AG09309 (cell line): ENCODE results near the gene TWIST2.

Experiments used
- DNase-seq: peaks from one replicate; pipeline ENCODE4 v3.0.0-alpha.2; 2010; ENCODE audit warnings: low read depth
- H3K4me3 ChIP-seq: 2 replicates; pipeline ENCODE4 v1.5.1; 2011; ENCODE audit warnings: mild to moderate bottlenecking, low read depth, low read length, moderate library complexity; ENCODE audit not compliant: control insufficient read depth
- TF ChIP-seq, protein P1 (sequence below): IDR thresholded peaks from 2 replicates; pipeline ENCODE4 v1.5.1; 2011; ENCODE audit warnings: mild to moderate bottlenecking, low read depth, low read length, inconsistent platforms; ENCODE audit not compliant: insufficient read depth, control insufficient read depth; ENCODE audit errors: missing control alignments

The TWIST2 gene

GRCh38 chr2:238879621-238880377 is 31.9 kb downstream of the TWIST2 start:
- no peak overlapping the region for H3K4me3 ChIP-seq
- TF ChIP-seq, protein P1, sequence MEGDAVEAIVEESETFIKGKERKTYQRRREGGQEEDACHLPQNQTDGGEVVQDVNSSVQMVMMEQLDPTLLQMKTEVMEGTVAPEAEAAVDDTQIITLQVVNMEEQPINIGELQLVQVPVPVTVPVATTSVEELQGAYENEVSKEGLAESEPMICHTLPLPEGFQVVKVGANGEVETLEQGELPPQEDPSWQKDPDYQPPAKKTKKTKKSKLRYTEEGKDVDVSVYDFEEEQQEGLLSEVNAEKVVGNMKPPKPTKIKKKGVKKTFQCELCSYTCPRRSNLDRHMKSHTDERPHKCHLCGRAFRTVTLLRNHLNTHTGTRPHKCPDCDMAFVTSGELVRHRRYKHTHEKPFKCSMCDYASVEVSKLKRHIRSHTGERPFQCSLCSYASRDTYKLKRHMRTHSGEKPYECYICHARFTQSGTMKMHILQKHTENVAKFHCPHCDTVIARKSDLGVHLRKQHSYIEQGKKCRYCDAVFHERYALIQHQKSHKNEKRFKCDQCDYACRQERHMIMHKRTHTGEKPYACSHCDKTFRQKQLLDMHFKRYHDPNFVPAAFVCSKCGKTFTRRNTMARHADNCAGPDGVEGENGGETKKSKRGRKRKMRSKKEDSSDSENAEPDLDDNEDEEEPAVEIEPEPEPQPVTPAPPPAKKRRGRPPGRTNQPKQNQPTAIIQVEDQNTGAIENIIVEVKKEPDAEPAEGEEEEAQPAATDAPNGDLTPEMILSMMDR: no peak
- no peak for DNase-seq

- no peak overlapping the region for H3K4me3 ChIP-seq
- TF ChIP-seq, protein P1: no peak
- no peak for DNase-seq
Measured at GRCh38 chr2:238881353-238882081, 33.6 kb downstream of the TWIST2 start.

DNA sequence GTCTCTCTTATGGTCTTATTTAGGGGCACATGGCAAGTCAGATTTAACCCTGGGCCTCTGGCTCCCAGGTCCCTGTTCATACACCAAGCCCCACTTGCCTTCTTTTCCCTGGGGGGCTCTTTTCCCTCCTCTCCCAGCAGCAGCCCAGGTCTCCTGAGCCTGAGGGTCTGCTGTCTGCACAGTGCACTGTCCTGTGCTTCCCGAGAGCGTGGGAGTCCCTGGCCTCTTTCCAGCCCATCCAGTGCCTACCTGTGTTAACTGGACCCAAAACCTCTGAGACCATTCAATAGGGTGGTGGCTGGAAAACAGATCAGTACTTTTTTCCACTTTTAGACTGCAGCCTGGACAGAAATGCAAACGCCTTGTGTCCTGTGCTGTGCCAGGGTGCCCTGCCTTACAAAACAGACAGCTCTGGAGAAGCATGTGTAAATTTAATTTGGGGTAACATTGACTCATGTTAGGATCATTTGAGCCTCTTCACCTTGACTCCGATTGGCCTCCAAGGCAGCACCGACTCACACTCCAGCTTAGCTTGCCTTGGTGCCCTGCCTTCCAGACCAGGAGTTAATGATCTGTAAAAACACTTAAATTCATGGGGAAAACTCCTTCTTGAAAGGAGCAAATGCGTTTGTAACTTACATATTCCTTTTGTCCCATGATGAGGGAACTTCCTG is 34.3 kb downstream of the TWIST2 start:
- no peak for DNase-seq
- TF ChIP-seq, protein P1: no peak
- no peak overlapping the region for H3K4me3 ChIP-seq

DNA sequence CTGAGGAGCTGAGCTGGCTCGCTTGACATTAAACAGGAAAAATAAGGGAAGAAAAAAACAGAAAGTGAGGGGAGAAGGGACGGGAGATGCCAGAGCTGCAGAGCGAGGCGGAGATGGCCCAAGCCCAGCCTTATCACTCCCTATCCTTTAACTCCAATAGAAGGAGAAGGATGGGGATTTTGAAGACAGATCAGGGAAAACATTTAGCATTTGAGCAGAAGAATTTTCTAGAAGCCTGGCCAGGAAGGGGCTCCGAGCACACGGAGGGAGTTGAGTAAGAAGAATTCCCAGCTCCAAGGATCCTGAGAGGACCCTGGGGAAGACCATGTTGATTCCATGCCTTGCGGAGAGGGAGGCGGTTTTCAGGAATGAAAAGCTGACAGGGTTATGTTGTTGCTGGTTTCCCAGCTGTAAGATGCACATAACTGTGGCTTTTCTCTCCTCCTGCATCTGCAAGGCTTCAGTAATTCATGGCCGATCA is 35.6 kb downstream of the TWIST2 start:
- TF ChIP-seq, protein P1: no peak
- no peak for DNase-seq
- H3K4me3 ChIP-seq: no peak overlapping the region

DNA sequence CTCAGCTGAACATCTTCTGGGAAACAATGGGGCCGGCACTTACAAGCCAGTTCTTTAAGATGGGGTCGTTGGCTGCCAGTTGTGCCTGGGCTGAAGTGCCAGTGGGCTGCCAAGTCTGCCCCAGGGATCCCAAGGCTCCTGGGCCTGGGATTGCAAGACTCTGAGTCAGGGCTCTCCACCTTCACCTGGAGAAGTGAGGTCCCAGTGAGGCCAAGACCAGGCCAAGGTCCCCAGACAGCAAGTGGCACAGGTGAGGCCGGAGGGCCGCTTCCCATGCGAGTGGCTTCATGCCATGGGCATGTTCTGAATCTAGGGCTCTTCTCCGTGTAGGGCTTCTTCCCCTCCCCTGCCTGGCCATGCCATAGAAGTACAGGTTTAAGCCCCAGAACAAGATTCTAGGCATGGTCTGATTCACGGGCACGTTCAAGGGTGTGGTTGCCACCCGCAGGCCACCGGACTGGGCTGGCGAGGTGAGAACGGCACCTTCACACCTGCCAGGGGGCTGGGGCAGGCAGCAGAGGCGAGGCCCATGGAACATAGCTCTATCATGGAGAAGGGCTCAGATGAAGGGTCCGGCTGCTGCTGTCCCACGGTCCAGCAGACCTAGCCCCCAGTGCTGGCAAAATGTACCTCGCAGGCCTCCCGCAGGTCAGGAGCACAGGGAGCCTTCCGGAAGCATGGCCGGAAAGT is 36.4 kb downstream of the TWIST2 start:
- no peak for DNase-seq
- TF ChIP-seq, protein P1: no peak
- H3K4me3 ChIP-seq: no peak overlapping the region

- TF ChIP-seq, protein P1: no peak
- H3K4me3 ChIP-seq: no peak overlapping the region
- DNase-seq: no peak
Measured at GRCh38 chr2:238884812-238885408, 37.0 kb downstream of the TWIST2 start.
